NCI-H510A treated with DMSO at 0.1 percent for 48 hours (cell line): ENCODE measurements around the gene CAMTA1.

Experiments used
- DNase-seq: peaks from one replicate; lab custom pipeline; 2025; lab: John Stamatoyannopoulos, UW

CAMTA1 gene

DNA sequence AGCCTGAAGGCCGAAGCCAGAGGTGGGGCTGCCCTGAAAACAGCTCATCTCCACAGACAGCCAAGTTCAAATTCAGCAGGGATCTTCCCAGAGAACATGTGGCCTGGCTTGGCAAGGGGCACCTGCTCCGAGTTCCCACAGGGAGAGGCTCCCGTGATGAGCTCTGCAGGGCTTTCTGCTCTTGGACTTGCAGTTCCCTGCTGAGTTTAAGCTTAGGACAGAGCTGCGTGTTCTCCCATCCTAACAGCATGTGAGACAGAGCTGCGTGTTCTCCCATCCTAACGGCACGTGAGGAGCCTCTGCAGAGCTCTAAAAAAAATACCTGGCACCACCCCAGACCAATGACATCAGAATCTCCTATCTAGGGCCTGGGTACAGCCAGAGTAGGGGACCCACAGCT, 872.8 kb downstream of the CAMTA1 start:
- no peak for DNase-seq

GRCh38 chr1:7659514-7659913, 874.3 kb downstream of the CAMTA1 start:
- no peak for DNase-seq

GRCh38 chr1:7663451-7664146, 878.3 kb downstream of the CAMTA1 start:
- DNase-seq: no peak

DNA sequence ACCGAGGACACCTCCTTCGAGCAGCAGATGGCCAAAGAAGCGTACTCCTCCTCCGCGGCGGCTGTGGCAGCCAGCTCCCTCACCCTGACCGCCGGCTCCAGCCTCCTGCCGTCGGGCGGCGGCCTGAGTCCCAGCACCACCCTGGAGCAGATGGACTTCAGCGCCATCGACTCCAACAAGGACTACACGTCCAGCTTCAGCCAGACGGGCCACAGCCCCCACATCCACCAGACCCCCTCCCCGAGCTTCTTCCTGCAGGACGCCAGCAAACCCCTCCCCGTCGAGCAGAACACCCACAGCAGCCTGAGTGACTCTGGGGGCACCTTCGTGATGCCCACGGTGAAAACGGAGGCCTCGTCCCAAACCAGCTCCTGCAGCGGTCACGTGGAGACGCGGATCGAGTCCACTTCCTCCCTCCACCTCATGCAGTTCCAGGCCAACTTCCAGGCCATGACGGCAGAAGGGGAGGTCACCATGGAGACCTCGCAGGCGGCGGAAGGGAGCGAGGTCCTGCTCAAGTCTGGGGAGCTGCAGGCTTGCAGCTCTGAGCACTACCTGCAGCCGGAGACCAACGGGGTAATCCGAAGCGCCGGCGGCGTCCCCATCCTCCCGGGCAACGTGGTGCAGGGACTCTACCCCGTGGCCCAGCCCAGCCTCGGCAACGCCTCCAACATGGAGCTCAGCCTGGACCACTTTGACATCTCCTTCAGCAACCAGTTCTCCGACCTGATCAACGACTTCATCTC, 879.1 kb downstream of the CAMTA1 start:
- no peak for DNase-seq

DNA sequence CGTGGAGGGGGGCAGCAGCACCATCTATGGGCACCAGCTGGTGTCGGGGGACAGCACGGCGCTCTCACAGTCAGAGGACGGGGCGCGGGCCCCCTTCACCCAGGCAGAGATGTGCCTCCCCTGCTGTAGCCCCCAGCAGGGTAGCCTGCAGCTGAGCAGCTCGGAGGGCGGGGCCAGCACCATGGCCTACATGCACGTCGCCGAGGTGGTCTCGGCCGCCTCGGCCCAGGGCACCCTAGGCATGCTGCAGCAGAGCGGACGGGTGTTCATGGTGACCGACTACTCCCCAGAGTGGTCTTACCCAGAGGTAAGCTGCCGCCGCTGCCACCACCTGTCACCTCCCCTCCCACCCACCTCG, 879.6 kb downstream of the CAMTA1 start:
- no peak for DNase-seq

DNA sequence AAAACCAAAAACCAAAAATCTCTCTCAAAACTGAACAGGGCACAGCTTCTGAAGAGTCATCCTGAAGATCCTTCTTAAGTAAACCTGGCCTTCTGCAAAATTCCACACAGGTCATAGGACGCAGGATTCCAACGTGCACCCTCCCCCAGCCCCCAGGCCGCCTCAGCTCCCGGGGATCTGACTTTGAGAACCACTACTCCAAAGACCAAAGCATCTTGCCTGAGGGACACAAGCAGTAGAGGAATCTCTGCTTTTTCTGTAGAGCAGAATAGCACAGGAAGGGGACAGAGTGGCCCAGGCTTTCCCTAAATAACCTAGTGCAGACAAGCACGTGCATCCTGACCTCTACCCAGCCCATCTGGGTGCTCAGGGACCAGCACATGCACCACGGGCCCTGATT, 881.0 kb downstream of the CAMTA1 start:
- no peak for DNase-seq

DNA sequence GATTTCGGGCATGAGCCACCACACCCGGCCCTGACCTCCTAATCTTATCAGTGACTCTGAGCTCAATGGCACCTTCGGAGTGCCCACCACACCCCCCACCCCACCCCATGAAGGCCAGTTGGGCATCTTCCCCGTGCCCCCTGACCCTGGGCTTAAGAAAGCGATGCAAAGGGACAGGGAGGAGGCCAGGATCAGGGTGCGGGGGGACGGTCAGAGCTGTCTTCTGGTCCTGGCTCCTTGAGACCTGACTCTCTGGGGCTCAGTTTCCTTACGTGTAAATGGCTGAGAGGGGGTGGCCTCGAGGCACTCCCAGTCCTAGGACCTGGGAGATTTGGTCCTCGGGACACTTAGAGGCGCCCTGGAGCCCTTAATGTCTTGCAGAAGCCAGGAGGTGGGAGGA, 881.9 kb downstream of the CAMTA1 start:
- DNase-seq: no peak

- DNase-seq: peak; percentile 95
Measured at GRCh38 chr1:7667625-7668218, 882.5 kb downstream of the CAMTA1 start.

- peak; percentile 86 for DNase-seq
Measured at GRCh38 chr1:7669559-7670311, 884.5 kb downstream of the CAMTA1 start.

DNA sequence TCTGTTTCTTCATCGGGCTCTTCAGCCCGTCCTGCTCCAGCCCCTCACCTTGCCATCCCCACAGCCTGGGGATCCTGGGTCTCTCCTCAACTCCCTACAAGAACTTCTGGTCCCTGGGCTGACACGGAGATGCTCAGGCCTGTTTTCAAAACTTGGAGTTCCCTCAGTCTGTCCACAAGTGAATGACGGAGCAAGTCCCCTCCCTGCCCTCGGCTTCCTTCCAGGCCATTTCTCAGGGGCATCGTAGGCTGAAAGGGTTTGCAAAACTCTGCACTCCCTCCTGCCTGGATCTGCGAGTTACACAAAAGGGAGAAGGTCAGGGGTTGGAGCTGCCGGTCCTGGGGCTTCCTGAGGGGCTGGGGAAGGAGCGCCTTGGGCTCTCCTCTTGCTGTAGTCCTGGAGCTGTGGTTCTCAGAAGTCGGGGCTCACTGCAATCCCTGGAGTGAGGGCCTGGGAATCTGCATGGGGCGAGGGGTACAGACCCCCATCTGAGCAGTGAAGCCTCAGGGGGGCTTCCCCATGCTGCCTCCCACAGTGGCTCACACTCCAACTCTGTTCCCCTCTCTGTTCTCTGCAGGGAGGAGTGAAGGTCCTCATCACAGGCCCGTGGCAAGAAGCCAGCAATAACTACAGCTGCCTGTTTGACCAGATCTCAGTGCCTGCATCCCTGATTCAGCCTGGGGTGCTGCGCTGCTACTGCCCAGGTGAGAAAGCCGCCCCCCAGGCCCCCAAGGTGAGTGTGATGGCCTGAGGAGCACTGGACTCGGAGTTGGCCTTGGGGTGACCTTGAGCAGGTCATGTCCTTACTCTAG, 885.3 kb downstream of the CAMTA1 start:
- DNase-seq: no peak

- DNase-seq: no peak
Measured at GRCh38 chr1:7671146-7671465, 885.9 kb downstream of the CAMTA1 start.

DNA sequence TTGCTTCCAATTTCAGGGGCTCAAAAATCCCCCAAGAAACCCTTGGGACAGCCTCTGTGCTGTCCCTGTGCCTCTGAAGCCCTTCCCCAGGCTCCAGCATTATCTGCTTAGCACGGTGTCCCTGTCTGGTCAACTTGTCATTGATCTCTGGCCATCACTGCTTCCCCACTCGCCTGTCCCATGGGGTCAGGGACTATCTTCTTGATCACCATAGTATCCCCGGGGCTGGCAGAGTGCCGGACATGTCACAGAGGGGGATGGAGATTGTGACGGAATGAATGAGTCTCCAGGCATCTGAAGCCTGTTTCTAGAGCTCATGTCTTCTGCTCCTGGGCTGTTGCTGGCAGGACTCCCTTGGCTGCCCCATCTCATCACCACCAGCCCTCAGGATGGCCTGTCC, 886.4 kb downstream of the CAMTA1 start:
- no peak for DNase-seq

DNA sequence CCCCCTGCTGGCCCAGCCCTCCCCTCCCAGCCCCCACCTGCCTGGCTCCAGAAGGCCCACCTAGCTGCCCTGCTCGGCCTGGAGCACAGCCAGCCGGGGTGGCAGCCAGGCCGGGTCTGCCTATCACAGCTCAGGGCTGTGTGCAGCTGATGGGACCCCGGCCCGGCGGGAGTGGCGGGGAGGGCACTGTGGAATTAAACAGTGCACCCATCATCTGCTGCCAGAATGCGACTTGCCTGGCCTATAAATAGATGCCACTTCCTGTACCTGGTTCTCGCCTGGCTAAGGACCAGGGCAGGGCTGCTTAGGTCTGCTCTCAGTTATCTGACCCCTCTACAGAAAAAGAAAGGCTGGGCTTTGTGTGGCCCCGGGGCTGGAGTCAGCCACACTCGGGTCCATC, 887.6 kb downstream of the CAMTA1 start:
- DNase-seq: peak; percentile 50

GRCh38 chr1:7674972-7675371, 889.7 kb downstream of the CAMTA1 start:
- no peak for DNase-seq

- DNase-seq: no peak
Measured at GRCh38 chr1:7675431-7676273, 890.4 kb downstream of the CAMTA1 start.

DNA sequence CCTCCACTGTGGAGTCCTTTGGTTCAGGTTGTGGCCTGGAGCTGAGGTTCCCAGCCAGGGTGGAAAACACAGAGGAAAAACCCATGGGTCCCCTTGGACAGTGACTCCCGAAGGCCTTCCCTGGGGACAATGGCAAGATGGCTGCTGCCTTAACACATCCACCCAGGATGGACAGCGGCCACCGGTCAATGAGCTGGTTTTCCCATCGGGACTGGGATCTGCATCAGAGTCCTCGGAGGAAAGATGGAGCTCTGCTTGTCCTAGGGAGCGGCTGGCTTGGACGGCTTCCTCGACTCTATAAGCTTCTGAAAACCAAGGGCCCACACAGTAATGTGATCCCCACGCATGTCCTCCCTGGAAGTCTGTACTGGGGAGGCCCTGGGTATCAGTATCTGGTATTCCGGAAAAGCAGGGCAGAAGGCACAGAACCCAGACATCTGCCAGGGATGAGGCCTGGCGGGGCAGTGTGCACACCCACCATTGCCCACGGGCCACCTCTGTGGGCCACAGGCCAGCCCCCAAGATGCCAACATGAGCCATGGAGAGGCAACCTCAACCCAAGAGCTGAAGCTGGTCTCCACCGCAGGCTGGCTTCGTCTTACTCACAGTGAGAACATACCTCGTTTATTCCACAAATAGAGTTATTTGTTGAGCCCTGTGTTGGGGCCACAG, 891.2 kb downstream of the CAMTA1 start:
- no peak for DNase-seq

DNA sequence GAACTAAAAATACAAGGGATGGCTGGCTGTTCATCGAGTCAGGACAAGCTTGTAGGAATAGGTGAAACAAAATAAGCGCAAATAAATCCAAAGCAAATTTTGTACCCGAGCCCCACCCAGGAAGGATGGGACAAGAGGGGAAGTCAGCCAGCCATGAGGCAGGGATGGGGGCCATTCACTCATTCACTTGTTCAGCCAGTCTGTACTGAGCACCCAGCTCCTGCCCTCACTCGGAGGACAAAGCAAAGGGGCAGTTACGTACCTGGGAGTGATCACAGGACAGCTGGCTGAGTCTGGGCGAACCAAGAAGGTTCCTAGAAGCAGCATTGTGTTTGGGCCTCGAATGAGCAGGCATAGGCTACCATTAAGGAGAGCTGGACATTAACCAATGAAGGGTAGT, 891.9 kb downstream of the CAMTA1 start:
- no peak for DNase-seq

- no peak for DNase-seq
Measured at GRCh38 chr1:7677815-7678214, 892.6 kb downstream of the CAMTA1 start.

- no peak for DNase-seq
Measured at GRCh38 chr1:7678491-7679158, 893.4 kb downstream of the CAMTA1 start.
